ENCODE measurements around the gene ITSN1. TPM values are rescaled to one million over a fixed set of nuclear protein-coding genes. Genes with fewer than 3 reads are reported as not detected.

The ITSN1 gene
- total RNA-seq, 4 donors from 2014 or later, result 50.4 to 208 (median 96.7) TPM

DNA sequence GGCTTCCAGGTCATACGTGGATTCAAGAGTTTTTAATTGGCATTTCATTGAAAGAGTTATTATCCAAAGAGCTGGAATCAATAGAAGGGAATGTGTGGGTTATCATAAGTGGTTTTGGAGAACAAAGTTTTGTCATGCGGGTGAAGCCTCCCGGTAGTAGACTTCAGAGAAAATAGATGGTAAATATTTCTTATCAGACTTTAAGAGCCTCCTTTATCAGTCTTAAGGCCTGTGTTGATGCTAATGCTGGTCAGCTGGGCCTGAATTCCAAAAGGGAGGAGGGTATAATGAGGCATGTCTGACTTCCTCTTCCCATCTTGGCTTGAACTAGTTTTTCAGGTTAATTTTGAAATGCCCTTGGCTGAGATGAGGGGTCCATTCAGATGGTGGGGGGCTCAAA is 89.7 kb downstream of the ITSN1 start:
- no peak overlapping the region for H3K4me3 ChIP-seq
- H3K27ac ChIP-seq, result no peak overlapping the region
- H3K4me1 ChIP-seq, result peaks cover 0 to 25% (median 0%) of the 10 kb centered on the region in 4 donors
- H3K36me3 ChIP-seq, result peaks cover 0 to 14% (median 0%) of the 10 kb centered on the region in 3 donors
- no peaks in the 10 kb centered on the region for H3K9me3 ChIP-seq
- 77 to 85% methylated on average over 3 of the region's 3 CpGs for whole genome bisulfite sequencing, 2 donors
- TF ChIP-seq, protein P1, sequence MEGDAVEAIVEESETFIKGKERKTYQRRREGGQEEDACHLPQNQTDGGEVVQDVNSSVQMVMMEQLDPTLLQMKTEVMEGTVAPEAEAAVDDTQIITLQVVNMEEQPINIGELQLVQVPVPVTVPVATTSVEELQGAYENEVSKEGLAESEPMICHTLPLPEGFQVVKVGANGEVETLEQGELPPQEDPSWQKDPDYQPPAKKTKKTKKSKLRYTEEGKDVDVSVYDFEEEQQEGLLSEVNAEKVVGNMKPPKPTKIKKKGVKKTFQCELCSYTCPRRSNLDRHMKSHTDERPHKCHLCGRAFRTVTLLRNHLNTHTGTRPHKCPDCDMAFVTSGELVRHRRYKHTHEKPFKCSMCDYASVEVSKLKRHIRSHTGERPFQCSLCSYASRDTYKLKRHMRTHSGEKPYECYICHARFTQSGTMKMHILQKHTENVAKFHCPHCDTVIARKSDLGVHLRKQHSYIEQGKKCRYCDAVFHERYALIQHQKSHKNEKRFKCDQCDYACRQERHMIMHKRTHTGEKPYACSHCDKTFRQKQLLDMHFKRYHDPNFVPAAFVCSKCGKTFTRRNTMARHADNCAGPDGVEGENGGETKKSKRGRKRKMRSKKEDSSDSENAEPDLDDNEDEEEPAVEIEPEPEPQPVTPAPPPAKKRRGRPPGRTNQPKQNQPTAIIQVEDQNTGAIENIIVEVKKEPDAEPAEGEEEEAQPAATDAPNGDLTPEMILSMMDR (IDR thresholded peaks at IDR 0.05), result no peak
- TF ChIP-seq POLR2A (IDR thresholded peaks at IDR 0.05), result no peak
- no peak for TF ChIP-seq EP300 (IDR thresholded peaks at IDR 0.05)
- DNase-seq (ENCODE audit: low spot score in 2 of 2), result no peak
- no peaks in the 10 kb centered on the region for H3K27me3 ChIP-seq

DNA sequence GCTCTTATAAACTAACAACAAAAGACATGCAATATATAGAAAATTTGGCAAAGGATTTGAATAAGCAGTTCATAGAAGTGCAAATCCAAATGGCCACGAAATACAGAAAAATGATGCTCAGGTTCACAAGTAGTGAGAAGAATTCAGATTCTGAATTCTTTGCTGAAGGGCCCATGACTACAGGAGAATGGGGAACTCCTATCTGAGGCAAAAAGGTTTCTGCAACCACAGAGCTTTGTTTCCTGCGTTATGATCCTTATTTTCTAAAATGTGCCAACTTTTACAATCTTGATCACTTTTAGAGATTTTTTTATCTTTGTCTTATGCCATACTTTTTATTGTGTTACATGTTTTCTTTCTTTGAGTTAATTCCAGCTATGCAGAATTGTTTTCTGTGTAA is 91.3 kb downstream of the ITSN1 start:
- H3K4me3 ChIP-seq, result no peak overlapping the region
- no peak overlapping the region for H3K27ac ChIP-seq
- peaks cover 0 to 25% (median 0%) of the 10 kb centered on the region in 4 donors for H3K4me1 ChIP-seq
- H3K27me3 ChIP-seq, result no peaks in the 10 kb centered on the region
- no peaks in the 10 kb centered on the region for H3K9me3 ChIP-seq
- WGBS, 2 donors, result 61 to 68% methylated on average over 2 of the region's 2 CpGs
- peaks cover 0 to 25% (median 0%) of the 10 kb centered on the region in 3 donors for H3K36me3 ChIP-seq
- DNase-seq (ENCODE audit: low spot score in 2 of 2), result no peak
- TF ChIP-seq EP300 (IDR thresholded peaks at IDR 0.05), result no peak
- TF ChIP-seq, protein P1 (IDR thresholded peaks at IDR 0.05), result no peak
- TF ChIP-seq POLR2A (IDR thresholded peaks at IDR 0.05), result no peak

DNA sequence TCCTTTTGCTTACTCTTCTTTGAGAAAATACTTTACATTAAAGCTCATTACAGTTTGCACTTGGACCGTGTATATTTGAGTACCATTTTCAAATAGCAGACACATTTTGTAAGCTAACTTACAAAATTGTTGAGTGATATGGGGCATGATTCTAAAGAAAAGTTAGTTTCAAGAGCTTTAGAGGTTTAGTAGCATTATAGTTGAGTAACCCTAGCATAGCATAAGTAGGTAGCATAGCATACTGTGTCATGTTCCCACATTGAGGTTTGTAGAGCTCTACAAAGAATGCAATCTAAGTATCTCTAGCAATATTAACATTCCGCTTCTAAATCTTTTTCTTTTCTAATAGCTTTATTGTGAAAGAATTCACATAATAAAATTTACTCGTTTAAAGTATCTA is 92.0 kb downstream of the ITSN1 start:
- WGBS, 2 donors, result 76 to 83% methylated on average over 3 of the region's 3 CpGs
- no peak for TF ChIP-seq POLR2A (IDR thresholded peaks at IDR 0.05)
- TF ChIP-seq, protein P1 (IDR thresholded peaks at IDR 0.05), result no peak
- TF ChIP-seq EP300 (IDR thresholded peaks at IDR 0.05), result no peak

DNA sequence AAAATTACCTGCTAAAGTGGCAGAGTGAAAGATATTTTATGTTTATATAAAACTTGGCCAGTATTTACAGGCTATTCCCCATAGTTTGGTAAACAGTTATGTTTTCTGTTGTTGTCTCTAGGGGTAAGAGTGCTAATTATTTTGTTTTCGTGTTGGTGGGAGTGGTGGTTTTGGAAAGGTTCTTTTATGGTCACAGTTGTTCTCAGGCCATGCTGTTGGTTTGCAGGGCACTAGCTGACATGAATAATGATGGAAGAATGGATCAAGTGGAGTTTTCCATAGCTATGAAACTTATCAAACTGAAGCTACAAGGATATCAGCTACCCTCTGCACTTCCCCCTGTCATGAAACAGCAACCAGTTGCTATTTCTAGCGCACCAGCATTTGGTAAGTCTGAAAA is 92.5 kb downstream of the ITSN1 start:
- TF ChIP-seq POLR2A (IDR thresholded peaks at IDR 0.05), result no peak
- TF ChIP-seq, protein P1 (IDR thresholded peaks at IDR 0.05), result no peak
- no peak for TF ChIP-seq EP300 (IDR thresholded peaks at IDR 0.05)
- Histone ChIP-seq H3K9me3 (no peaks in the 10 kb centered on the region), H3K4me1 (peaks cover 0 to 25% (median 0%) of the 10 kb centered on the region in 4 donors), H3K36me3 (peaks cover 0 to 30% (median 0%) of the 10 kb centered on the region in 3 donors), H3K27ac (no peak overlapping the region), H3K27me3 (no peaks in the 10 kb centered on the region), H3K4me3 (no peak overlapping the region)
- 81 to 83% methylated on average over 2 of the region's 2 CpGs for WGBS, 2 donors
- no peak for DNase-seq (ENCODE audit: low spot score in 2 of 2)

More for the DNA sequence above, 92.0 kb downstream of the ITSN1 start:
- peaks cover 0 to 30% (median 0%) of the 10 kb centered on the region in 3 donors for H3K36me3 ChIP-seq
- no peak overlapping the region for H3K4me3 ChIP-seq
- no peak for DNase-seq (ENCODE audit: low spot score in 2 of 2)
- no peak overlapping the region for H3K27ac ChIP-seq
- no peaks in the 10 kb centered on the region for H3K9me3 ChIP-seq
- H3K4me1 ChIP-seq, result peaks cover 0 to 25% (median 0%) of the 10 kb centered on the region in 4 donors
- H3K27me3 ChIP-seq, result no peaks in the 10 kb centered on the region

DNA sequence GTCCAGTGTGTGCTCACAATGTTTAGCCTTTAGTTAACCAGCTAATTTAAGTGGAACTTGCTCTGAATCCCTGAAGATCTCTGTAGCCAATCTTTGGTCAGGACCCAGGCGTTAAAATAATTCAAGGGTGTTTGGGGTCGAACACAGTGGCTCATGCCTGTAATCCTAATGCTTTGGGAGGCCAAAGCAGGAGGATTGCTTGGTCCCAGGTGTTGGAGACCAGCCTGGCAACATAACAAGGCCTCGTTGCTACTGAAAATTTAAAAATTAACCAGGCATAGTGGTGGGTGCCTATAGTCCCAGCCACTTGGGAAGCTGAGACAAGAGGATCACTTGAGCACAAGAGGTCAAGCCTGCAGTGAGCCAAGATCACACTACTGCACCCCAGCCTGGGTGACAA is 94.3 kb downstream of the ITSN1 start:
- WGBS, 2 donors, result 68 to 81% methylated on average over 3 of the region's 3 CpGs
- H3K27ac ChIP-seq, result no peak overlapping the region
- no peaks in the 10 kb centered on the region for H3K27me3 ChIP-seq
- H3K9me3 ChIP-seq, result no peaks in the 10 kb centered on the region
- H3K36me3 ChIP-seq, result peaks cover 0 to 30% (median 0%) of the 10 kb centered on the region in 3 donors
- H3K4me1 ChIP-seq, result peaks cover 0 to 23% (median 0%) of the 10 kb centered on the region in 4 donors
- no peak for DNase-seq (ENCODE audit: low spot score in 2 of 2)
- TF ChIP-seq EP300 (IDR thresholded peaks at IDR 0.05) (no peak), POLR2A (IDR thresholded peaks at IDR 0.05) (no peak)
- TF ChIP-seq, protein P1 (IDR thresholded peaks at IDR 0.05), result no peak
- no peak overlapping the region for H3K4me3 ChIP-seq

Measured in tibial nerve (tissue), 4 donors.